SK-N-SH treated with all-trans-retinoic acid at 6 μM for 48 hours (cell line): ENCODE results near the gene IKBKG.
"Not testable (repeated sequence)": the region's sequence is repeated elsewhere in the genome, so short reads cannot be mapped to it uniquely, and the experiment has no call there.

ENCODE experiments used
- ATAC-seq: fragments of 200-7000 bp; cut with Tn5 transposase; 3 replicates; pipeline ENCODE4 v1.9.1; 2020; ENCODE audit warnings: mild to moderate bottlenecking, moderate library complexity
- BACH2 ChIP-seq: fragments of 250-450 bp; sonication (Bioruptor Pico); IDR thresholded peaks from 2 replicates; pipeline ENCODE4 v1.9.0; 2021; ENCODE audit warnings: mild to moderate bottlenecking, borderline replicate concordance
- CREB5 ChIP-seq: fragments of 250-450 bp; sonication (Bioruptor Pico); IDR thresholded peaks from 2 replicates; pipeline ENCODE4 v1.5.1; 2020; ENCODE audit warnings: low read depth, mild to moderate bottlenecking, moderate library complexity
- CSDC2 ChIP-seq: fragments of 250-450 bp; sonication (Bioruptor Pico); IDR thresholded peaks from 2 replicates; pipeline ENCODE4 v1.5.0; 2020; ENCODE audit warnings: mild to moderate bottlenecking, moderate library complexity
- CSRNP3 ChIP-seq: fragments of 250-450 bp; sonication (Bioruptor Pico); IDR thresholded peaks from 2 replicates; pipeline ENCODE4 v1.5.1; 2021; ENCODE audit warnings: mild to moderate bottlenecking, moderate library complexity
- OSR1 ChIP-seq: fragments of 250-450 bp; sonication (Bioruptor Pico); IDR thresholded peaks from 2 replicates; pipeline ENCODE4 v1.8.0; 2022; ENCODE audit warnings: moderate library complexity, mild to moderate bottlenecking, inconsistent platforms
- PATZ1 ChIP-seq: fragments of 250-450 bp; sonication (Bioruptor Pico); IDR thresholded peaks from 2 replicates; pipeline ENCODE4 v1.8.0; 2020; ENCODE audit warnings: mild to moderate bottlenecking, moderate library complexity, borderline replicate concordance
- PPARA ChIP-seq: fragments of 250-450 bp; sonication (Bioruptor Pico); IDR thresholded peaks from 2 replicates; pipeline ENCODE4 v1.5.0; 2020; ENCODE audit warnings: mild to moderate bottlenecking, borderline replicate concordance
- SNAI2 ChIP-seq: fragments of 250-450 bp; sonication (Bioruptor Pico); IDR thresholded peaks from 2 replicates; pipeline ENCODE4 v1.5.0; 2020; ENCODE audit warnings: mild to moderate bottlenecking, moderate library complexity
- TCF4 ChIP-seq: fragments of 250-450 bp; sonication (Bioruptor Pico); IDR thresholded peaks from 2 replicates; pipeline ENCODE4 v1.8.0; 2021; ENCODE audit warnings: mild to moderate bottlenecking, moderate library complexity, borderline replicate concordance
- TOX ChIP-seq: fragments of 250-450 bp; sonication (Bioruptor Pico); IDR thresholded peaks from 2 replicates; pipeline ENCODE4 v1.8.0; 2021; ENCODE audit warnings: mild to moderate bottlenecking, moderate library complexity, borderline replicate concordance
- TSHZ2 ChIP-seq: fragments of 250-450 bp; sonication (Bioruptor Pico); IDR thresholded peaks from 2 replicates; pipeline ENCODE4 v1.5.0; 2020; ENCODE audit warnings: mild to moderate bottlenecking, moderate library complexity
- ZC3H10 ChIP-seq: fragments of 250-450 bp; sonication (Bioruptor Pico); IDR thresholded peaks from 2 replicates; pipeline ENCODE4 v1.5.1; 2021; ENCODE audit warnings: mild to moderate bottlenecking, moderate library complexity
- ZFP3 ChIP-seq: fragments of 250-450 bp; sonication (Bioruptor Pico); IDR thresholded peaks from 2 replicates; pipeline ENCODE4 v1.5.0; 2020; ENCODE audit warnings: mild to moderate bottlenecking, moderate library complexity
- ZFP30 ChIP-seq: fragments of 450-650 bp; formaldehyde crosslinking; IDR thresholded peaks from 2 replicates; pipeline ENCODE4 v1.5.0; 2022; ENCODE audit warnings: mild to moderate bottlenecking, moderate library complexity
- ZNF565 ChIP-seq: fragments of 450-650 bp; formaldehyde crosslinking; conservative IDR thresholded peaks from 2 replicates; pipeline ENCODE4 v1.5.0; 2020; ENCODE audit warnings: low read depth, mild to moderate bottlenecking, moderate library complexity
- ZNF70 ChIP-seq: fragments of 450-650 bp; formaldehyde crosslinking; IDR thresholded peaks from 2 replicates; pipeline ENCODE4 v1.5.0; 2020; ENCODE audit warnings: mild to moderate bottlenecking, moderate library complexity

Gene IKBKG

GRCh38 chrX:154548028-154548316 is 552 bp downstream of the IKBKG start:
- TF ChIP-seq CSDC2 (CRISPR knock-in tag) (no peak), ZNF565 (no peak), SNAI2 (no peak), OSR1 (CRISPR knock-in tag) (no peak), TOX (CRISPR knock-in tag) (no peak), ZC3H10 (CRISPR knock-in tag) (no peak), TCF4 (CRISPR knock-in tag) (no peak), PPARA (CRISPR knock-in tag) (no peak), ZNF70 (CRISPR knock-in tag) (no peak), TSHZ2 (no peak), BACH2 (CRISPR knock-in tag) (no peak), PATZ1 (CRISPR knock-in tag) (no peak), ZFP3 (no peak), CREB5 (no peak), ZFP30 (CRISPR knock-in tag) (no peak)
- ATAC-seq: peak; percentile 1; the same call in 2 of the 3 replicates

GRCh38 chrX:154549766-154550165 is 2.3 kb downstream of the IKBKG start:
- no peak for ATAC-seq
- TF ChIP-seq ZFP3: no peak
- no peak for TF ChIP-seq PATZ1 (CRISPR knock-in tag)
- no peak for TF ChIP-seq CSRNP3 (CRISPR knock-in tag)
- TF ChIP-seq ZNF70 (CRISPR knock-in tag): no peak

GRCh38 chrX:154552112-154552806 is 4.8 kb downstream of the IKBKG start:
- peak; percentile 7; the same call in 2 of the 3 replicates for ATAC-seq

- not testable (repeated sequence) for ATAC-seq
These were observed 10.8 kb downstream of the IKBKG start for GRCh38 chrX:154558060-154558690.

GRCh38 chrX:154558896-154559295 is 11.5 kb downstream of the IKBKG start:
- not testable (repeated sequence) for ATAC-seq

GRCh38 chrX:154560326-154560725 is 12.9 kb downstream of the IKBKG start:
- ATAC-seq: peak; percentile 12

GRCh38 chrX:154562295-154562694 is 14.9 kb downstream of the IKBKG start:
- peak; percentile 14; the same call in 1 of the 3 replicates for ATAC-seq

- peak; percentile 63 for ATAC-seq
These were observed 22.9 kb downstream of the IKBKG start for GRCh38 chrX:154570361-154570760.

- ATAC-seq: not testable (repeated sequence)
These were observed 25.6 kb downstream of the IKBKG start for GRCh38 chrX:154573061-154573460.

- peak; percentile 91 for ATAC-seq
These were observed 27.7 kb downstream of the IKBKG start for GRCh38 chrX:154575076-154575475.

GRCh38 chrX:154582994-154583393 is 35.6 kb downstream of the IKBKG start:
- ATAC-seq: peak; percentile 89
